Measurements from ENCODE around the gene IL1RN.

The IL1RN gene

GRCh38 chr2:113175042-113175628 lies 47.7 kb downstream of the IL1RN start:
- no peak for DNase-seq

GRCh38 chr2:113175736-113176695 lies 48.6 kb downstream of the IL1RN start:
- DNase-seq: no peak

- no peak for DNase-seq
Measured at GRCh38 chr2:113176696-113177355, 49.4 kb downstream of the IL1RN start.

- DNase-seq: no peak
Measured at GRCh38 chr2:113178069-113178746, 50.8 kb downstream of the IL1RN start.

GRCh38 chr2:113178891-113179290 lies 51.5 kb downstream of the IL1RN start:
- no peak for DNase-seq

GRCh38 chr2:113179446-113180045 lies 52.1 kb downstream of the IL1RN start:
- DNase-seq: no peak

- no peak for DNase-seq
Measured at GRCh38 chr2:113180131-113180946, 52.9 kb downstream of the IL1RN start.

- no peak for DNase-seq
Measured at GRCh38 chr2:113181258-113182051, 54.1 kb downstream of the IL1RN start.

- no peak for DNase-seq
Measured at GRCh38 chr2:113182471-113183260, 55.3 kb downstream of the IL1RN start.

GRCh38 chr2:113183264-113183663 lies 55.9 kb downstream of the IL1RN start:
- no peak for DNase-seq
